ENCODE results near the gene PRKCSH.

- no peak for TF ChIP-seq CTCF (IDR thresholded peaks at IDR 0.05)
- TF ChIP-seq ZFX (IDR thresholded peaks at IDR 0.05; ENCODE audit: borderline replicate concordance): no peak
These were observed 2.5 kb downstream of the PRKCSH start for GRCh38 chr19:11437955-11438354.

Measured in 22Rv1 (cell line).